GM11168 (cell line): ENCODE results near the gene KLF13.

Experiments
- in situ Hi-C: fragments of 300-500 bp; cut with MboI; formaldehyde crosslinking; loops from one replicate; pipeline ENCODE4 v1.12.0; 2022; ENCODE audit warnings: low sequenced_read_pairs; ENCODE audit not compliant: unreplicated experiment

KLF13 gene

DNA sequence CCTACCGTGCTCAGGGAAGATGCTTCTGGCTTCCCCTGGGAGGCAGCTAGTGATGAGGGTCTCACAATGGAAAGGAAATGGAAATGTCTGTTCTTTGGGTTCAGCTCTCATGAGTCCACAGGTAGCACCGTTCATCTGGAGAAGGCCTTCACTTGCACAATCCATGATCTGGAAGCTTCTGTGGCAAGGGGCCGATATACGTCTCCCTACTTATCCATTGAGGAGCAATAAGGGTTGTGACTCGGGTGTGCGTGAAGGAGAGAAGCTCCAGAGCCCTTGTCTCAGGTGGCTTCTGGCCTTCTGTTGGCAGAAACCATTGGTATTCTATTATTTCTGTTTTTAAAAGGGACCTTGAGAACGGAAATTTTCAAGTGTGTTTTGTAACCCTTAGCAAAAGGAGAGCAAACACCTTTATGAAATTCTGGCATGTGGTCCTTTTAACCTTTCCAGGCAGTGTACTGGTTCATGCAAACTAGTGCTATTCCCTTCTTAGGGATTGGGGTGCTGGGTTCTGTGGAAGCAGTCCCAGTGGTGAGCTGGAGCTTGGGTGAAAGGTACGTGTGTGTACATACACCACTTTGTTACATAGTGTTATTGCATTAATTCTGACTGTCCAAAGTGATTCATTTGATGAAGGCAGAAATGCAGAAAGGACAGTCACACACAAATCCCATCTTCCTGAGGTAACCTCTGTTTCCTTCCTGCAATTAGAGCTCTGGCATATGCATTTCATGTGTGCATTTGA, 32.5 kb downstream of the KLF13 start:
- in situ Hi-C loops, result no loop called here

DNA sequence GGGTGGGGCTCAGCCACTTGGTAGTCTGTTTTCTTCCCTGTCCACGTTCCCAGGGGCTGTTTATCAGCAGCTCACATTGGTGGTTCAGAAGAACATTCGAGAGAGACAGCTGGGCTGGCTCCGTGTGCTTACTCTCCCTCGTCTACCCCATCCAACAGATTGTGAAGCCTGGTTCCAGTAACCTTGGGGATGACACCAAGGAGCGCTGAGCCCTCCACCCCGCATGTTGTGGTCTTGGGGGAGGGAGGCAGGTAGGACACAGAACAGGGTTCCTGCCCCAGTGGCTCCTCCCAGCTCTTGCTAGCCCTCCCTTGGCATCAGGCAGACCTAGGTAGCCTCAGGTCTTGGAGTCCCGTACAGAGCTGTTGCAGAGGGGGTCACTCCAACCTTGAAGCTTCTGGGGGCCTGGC, 33.1 kb downstream of the KLF13 start:
- in situ Hi-C loops, result no loop called here

DNA sequence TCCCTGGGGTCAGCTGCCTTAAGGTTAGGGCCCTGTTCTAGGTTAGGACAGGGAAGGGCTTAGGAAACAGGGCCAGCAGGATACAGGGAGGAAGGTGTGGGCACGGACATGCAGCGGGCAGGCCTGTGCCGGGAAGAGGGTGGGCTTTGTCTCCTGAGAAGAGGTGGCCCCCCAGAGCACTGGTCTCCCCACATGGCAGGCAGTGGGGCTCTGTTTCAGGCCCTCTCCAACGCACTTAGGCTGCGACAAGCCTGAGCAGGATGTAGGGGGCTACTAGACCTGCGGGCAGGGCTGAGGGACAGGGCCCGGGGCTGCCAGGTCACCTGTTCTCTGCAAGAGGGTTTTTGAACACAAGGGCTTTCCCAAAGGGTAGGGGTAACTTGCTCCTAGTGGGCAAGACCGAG, 33.5 kb downstream of the KLF13 start:
- in situ Hi-C loops, result no loop called here

DNA sequence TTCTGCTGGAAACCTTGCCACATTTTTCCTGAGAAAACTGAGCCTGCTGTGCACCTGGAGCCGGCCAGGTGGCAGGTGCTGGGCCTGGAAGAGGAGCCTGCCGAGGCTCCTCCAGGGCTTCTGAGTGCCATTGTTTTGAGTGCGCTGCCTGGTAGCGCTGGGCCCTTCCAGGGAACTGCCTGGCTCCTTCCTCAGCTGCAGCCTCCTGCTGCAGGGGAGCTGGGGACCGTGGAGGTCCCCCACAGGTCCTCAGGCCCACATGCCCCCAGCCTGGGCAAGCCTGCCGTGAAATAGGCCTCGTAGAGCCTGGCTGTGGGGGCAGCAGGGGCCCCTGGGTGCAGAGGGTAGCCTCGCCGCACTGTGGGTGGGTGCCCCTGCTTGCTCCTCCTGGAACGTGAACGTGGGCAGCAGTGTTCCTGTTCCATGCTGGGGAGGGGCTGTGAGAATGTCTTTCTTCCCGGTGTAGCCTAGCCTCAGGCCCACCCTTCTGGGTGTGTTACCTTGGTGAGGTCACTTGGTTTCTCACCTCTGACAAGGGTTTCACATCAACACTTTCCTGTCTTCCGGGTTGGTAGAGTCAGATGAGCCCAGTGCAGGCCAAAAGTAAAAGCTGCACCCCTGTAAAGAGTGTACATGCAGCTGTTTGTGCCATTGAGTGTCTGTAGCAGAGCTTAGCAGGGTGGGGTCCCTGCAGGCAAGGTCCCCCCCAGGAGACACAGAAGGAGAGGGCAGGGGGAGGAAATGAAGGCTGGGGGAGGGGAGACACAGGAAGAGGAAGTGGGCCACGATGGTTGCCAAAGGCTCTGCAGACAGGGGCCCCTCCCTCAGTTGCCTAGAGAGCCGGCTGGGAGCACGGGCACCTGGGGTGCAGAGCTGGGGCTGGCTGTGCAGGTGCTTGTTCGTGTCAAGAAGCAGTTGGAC, 34.5 kb downstream of the KLF13 start:
- in situ Hi-C loops, result no loop called here

DNA sequence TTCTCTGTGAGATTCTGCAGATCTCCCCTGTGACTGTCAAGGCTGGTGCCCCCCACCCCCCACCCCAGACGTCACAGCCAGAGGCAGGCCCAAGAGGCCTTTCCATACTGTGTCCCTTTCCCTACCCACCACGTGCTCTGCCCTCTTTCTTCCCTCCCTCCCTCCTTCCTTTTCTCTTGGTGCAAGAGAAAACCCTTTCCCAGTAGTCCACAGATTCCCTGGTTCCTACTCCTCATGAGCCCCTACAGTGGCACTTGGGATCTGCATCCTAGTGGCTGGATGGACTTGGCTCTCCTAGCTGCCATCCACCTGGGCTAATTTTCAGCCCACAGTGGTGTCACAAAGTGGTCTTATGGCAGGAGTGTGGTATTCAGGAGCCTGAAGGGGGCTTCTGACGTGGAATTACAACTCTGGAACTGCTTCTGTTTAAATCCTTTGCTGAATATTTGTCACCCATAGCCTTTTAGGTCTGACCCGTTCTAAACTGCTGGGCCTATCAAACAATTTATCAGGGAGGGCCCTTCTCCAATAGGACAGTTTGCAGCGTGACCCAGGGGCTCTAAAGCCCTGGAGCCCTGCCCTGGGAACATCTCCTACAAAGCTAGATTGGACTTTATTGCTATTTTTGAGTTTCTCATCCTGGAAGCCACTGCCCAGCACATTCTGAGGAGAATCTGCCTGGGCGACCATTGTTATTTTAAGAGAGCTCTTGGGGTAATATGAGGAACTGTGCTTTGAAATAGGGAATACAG, 35.3 kb downstream of the KLF13 start:
- in situ Hi-C loops, result no loop called here

DNA sequence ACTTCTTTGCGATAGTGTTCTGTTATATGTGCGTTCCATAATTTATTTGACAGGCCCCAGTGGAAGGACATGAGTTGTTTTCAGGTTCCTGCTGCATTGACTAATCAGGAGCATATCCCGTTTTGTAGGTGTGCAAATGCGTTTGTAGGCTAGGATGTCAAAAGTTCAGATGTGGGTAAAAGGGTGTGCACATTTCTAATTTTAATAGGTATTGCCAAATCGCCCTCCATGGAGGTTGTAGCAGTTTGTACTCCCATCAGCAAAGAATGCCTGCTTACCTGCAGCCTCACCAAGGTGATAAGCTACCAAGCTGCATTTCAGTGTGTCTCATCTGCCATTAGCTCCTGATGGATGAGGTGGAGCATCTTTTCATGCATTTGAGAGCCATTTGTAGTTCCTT, 36.3 kb downstream of the KLF13 start:
- in situ Hi-C loops, result no loop called here

DNA sequence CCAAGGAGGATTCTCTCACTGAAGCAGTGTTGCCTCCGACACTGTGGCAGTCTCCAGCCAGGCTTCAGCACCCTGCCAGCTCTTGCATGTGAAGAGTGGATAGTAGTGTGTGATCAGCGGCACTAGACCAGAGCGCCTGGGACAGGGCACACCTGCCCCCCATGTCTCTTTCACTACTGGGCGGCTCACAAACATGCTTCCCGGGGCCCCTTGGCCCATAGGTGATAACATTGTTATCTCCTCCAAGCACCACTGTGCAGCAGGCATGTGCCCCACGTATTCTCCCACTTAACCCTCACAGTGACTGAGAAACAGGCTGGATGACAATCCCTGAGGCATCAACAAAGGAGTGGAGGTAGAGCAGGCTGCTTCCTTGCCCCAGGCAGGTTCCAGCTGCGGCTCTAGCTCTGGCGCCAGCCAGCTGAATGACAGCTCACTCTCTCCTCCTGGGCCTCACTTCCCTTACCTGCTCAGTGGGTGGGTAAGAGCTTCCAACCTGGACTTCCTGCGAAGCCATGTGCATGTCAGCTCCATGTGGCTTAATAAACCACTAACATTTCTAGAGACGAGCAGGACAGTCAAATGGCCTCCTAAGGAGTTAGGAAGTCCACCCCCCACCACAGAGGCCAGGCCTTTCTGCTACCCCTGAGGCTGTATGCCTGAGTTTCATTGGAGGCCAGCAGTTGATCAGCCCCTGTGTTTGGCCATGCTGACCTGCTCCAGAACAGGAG, 37.8 kb downstream of the KLF13 start:
- in situ Hi-C loops, result no loop called here

DNA sequence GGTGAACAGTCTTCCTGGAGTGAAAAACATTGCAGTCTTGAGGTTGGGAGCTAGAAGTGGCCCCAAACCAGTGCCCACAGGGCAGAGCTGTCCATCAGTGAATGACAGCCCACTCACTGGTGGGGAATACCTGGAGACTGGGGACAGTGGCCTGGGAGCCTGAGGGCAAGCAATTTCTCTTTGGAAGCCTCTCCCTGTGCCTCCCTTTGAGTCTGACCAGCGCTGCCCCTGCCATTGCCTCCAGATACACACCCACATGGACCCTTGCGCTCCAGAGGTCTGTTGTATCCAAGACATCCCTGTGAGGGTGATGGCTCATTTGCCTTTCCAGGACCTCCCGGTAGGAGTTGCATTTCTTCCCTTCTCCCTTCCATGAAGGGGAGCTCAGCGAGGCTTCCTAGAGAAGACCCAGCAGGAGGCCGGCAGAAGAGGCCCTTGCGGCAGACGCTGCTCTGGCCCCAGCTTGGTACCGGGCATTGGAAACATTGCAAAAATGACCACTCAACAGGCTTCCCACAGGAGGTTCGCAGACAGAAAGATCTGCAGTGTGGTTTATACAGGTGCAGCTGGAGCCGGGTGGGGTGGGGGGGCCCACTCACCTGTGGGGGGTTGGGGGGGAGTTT, 38.5 kb downstream of the KLF13 start:
- in situ Hi-C loops, result no loop called here

DNA sequence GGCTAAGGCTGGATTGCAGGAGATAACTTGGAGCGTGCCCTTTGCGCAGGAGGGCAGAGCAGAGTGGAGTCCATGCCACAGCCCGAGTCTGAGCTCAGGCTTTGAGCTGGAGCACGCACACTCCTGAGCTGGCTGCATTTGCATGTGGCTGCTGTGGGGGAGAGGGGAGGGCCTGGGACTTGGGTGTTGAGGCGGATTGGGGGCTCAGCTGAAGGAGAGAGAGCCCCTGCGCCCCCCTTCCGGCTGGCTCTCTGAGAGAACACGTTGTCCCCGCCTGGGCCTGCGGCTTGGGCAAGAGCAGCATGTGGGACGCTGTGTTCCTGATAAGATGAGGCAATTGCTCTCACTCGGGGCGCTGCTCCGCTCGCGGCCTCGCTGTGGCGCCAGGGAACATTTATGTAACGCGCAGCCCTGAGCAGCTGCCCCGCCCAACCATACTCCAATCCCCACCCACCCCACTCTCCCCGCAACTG, 39.1 kb downstream of the KLF13 start:
- in situ Hi-C loops, result no loop called here

DNA sequence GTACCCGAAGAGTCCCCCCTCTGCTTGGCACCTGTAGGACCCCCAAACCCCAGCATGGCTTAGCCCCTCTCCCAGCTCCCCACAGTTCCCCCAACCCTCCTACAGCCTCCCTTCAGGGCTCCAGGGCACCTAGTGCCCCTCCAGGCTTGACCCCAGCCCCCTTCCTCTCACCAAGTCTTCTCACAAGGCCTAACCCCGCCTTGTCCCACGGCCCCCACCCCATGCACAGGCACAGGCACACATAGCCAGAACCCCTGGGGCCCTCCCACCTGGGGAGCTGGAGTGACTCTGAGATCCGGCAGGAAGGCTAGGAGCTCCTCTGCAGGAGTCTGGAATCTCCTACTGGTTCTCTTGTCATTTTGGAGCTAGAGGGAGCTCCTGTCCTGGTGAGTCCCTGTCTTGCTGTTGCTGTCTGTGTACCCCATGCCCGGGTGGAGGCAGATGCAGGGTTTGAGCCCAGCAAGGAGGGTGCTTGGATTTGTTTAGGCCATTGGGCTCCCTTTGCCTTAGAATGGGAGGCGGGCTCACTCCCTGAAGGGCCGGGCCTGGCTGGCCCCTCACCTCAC, 39.6 kb downstream of the KLF13 start:
- in situ Hi-C loops, result no loop called here

DNA sequence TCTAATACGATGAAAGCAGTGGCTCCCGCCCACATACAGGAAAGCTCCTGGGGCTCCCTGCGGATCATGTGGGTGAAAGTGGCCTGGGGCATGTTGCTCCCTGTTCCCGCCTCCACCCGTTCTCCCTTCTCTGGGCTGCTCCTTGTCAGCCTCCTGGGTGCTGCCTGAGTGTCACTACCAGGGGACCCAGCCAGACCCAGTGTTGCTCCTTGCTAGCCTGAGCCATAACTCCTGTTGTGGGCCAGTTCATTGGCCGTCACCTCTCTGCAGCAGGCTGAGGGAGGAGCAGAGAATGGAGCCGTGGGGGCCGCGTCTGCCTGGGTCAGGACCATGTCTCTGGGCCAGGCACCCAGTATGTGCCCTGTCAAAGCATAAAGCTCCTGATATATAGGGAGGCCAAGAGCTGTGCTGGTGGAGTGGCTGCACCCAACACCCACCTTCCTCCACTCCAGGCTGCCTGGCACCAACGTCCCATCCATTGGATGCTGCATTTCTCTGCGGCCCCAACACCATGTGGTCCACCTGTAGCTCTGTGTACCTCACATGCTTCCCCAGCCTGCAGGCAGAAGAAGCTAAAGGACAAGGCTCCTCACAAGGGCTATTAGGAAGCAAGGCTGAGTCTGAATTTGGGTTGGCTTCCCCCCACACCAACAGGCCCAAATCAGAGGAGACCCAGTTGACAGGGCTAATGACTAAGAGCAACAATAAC, 40.5 kb downstream of the KLF13 start:
- in situ Hi-C loops, result no loop called here

DNA sequence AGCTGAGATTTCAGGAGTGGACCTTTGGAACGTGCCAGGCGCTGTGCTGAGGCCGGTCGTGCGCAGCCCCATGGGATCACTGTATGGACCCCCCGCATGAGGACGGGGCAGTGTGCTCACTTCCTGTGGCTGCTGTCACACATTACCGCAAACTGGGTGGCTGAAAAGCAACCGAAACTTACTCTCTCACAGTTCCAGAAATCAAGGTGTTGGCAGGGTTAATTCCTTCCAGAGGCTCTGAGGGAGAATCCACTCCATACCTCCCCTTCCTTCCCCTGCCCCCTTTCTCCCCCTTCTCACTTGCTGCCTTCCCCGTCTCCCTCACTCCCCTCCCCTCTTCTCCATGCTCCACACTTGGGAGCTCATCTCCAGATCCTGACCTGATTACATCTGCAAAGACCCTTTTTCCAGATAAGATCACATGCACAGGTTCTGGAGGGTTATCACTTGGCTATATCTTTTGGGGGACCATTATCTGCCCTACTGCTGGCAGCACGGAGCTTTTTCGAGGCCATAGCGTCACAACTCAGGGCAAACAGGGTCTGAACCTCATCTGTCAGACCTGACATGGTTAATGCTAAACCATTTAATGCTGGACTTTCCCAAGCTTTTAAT, 41.2 kb downstream of the KLF13 start:
- in situ Hi-C loops, result no loop called here

DNA sequence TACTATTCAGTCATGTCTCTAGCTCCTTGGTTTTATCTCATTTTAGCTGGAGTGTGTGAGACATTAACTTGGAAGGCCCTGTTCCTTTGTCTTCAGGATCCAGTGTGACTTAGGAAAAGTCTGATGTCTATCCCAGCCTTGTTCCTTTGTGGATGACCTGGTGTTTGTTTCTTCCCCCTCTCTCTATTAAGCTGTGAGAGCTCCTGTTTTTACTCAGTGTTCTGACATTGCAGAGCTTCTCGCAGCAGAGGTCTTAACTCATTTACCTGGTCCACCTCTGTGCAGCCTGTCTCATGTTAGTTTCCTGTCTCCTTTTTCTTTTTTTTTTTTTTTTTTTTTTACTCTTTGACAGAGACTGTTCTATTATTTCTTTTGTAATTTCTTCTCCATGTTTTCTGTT, 43.1 kb downstream of the KLF13 start:
- in situ Hi-C loops, result no loop called here

DNA sequence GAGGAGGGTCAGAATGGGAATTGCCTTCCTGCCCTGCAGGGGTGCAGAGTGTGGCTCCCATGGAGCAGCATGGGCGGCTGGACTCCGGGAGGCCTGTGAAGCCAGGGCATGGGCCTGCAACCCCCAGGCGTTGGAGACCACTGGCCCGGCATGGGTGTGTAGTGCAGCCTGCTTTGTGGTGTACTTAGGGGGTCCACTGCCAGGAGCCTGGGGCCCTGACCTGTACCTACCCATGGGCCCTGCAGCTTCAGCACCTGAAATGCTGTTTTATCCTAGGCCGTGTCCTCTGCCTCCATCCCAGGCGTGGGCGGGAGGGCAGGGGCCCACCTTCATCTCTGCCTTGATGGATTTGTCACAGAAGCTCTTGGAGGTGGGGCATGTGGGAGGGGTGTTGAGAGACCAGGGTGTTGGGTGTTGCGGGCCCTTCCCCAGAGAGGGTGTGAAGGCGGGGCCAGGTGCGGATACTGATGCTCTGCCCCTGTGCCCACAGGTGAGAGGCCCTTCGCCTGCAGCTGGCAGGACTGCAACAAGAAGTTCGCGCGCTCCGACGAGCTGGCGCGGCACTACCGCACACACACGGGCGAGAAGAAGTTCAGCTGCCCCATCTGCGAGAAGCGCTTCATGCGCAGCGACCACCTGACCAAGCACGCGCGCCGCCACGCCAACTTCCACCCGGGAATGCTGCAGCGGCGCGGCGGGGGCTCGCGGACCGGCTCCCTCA, 45.0 kb downstream of the KLF13 start:
- in situ Hi-C loops, result no loop called here

DNA sequence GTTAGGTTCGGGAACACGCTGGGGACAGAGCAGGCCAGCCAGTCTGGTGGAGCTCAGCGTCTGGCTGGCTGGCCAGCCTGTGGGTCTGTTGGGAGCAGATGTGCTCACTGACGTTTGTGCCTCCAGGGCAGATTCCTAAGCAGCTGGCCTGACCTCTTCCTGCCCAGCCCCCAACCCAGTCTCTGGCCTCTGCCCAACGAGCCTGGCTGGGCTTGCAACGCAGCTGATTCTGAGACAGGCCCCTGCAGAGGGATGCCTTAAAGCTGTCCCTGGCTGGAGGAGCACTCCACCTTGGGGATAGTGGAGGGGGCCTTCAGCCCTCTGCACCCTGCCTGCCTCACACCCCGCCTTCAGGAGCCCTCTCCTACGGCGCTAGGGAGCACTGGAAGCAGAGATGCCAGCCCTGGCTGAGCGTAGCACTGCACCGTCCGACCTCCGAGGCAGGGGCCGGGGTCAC, 46.0 kb downstream of the KLF13 start:
- in situ Hi-C loops, result no loop called here

DNA sequence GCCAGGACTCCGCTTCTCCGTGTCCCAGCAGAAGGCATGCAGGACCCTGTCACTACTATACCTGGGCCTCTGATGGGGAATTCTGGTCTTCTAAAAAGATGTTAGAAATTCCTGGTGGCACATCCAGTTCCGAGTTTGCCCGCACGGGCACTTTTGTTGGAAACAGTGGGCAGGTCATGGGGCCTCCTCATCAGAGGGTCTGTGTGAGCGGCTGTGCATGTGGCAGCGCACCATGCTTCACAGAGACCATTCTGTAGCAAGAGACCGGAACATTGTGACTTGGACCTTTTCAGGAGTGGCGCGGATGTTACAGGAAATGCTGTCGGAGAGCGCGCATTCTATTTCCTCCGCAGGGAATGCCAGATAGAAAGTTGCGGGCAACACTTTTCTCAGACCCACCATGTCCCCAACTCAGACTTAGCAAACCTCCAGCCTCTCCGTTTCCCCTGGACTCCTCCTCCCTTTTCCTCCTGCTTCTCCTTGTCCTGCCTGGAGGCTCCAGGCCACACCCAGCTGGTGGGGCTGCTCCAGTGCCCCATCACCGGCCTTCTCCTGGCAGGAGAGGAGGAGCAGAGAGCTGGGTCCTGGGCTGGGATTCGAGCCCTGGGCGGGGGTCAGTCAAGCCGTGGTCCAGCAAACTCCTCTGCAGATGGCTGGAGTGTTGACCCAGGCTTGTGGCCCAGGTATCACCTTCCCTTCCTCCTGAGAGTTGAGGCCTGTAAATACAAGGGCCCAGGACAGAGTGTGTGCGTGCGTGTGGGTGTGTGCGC, 46.6 kb downstream of the KLF13 start:
- in situ Hi-C loops, result no loop called here

DNA sequence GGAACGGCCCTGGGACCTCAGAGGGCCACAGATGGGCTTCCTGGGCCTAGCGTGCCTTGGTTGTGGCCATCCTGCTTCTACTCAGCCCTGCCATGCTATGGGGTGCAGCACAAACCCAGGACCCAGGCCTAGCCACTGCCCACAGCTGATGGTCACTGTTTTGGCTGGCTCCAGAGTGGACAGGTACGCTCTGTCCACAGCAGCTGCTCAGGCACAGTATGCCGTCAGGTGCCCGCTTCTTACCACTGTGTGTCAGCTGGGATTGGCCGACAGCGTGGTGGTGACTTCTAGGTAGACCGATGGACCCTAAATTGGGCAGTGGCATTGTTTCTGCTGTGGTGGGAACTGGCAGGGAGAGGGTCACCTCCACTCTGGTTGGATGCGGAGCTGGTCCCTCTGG, 47.3 kb downstream of the KLF13 start:
- in situ Hi-C loops, result no loop called here
